ENCODE data around the gene WFDC11. TPM values are rescaled to one million over a fixed set of nuclear protein-coding genes. Genes with fewer than 3 reads are reported as not detected.
"Not testable (repeated sequence)": the region's sequence is repeated elsewhere in the genome, so short reads cannot be mapped to it uniquely, and the experiment has no call there.

The WFDC11 gene
- total RNA-seq, 1 experiment from 2014 or later: not detected

- H3K79me2 ChIP-seq (ENCODE audit: insufficient read depth, low read length); H3K56ac ChIP-seq (ENCODE audit: insufficient read length, low read depth, low read length); H2AK5ac ChIP-seq (ENCODE audit: insufficient read length, low read length); H4K5ac ChIP-seq (ENCODE audit: insufficient read length, low read depth, low read length); H3K4me3 Mint-ChIP-seq; H3K14ac ChIP-seq (ENCODE audit: insufficient read depth, low read length); H2BK20ac ChIP-seq (ENCODE audit: low read depth, low read length, poor library complexity, severe bottlenecking); H4K91ac ChIP-seq (ENCODE audit: insufficient read length, low read depth, low read length); H2BK15ac ChIP-seq (ENCODE audit: low read depth, low read length); H2BK120ac ChIP-seq (ENCODE audit: low read depth, low read length, poor library complexity, severe bottlenecking); H3K27ac Mint-ChIP-seq; H4K8ac ChIP-seq (replicated peaks; ENCODE audit: insufficient read length, low read depth, low read length); H3K18ac ChIP-seq (ENCODE audit: insufficient read length, low read depth, low read length); H4K20me1 ChIP-seq (ENCODE audit: control insufficient read depth, insufficient read depth, insufficient read length); H3K23me2 ChIP-seq (ENCODE audit: insufficient read length, low read depth, low read length, poor library complexity, severe bottlenecking); H3K79me1 ChIP-seq (ENCODE audit: insufficient read depth, low read depth, low read length, poor library complexity, severe bottlenecking); H3K4ac ChIP-seq (ENCODE audit: low read depth, low read length); H3K9me3 ChIP-seq (ENCODE audit: control insufficient read depth, low read depth, low read length); H3K27me3 Mint-ChIP-seq (ENCODE audit: low read depth); H3K4me2 ChIP-seq (ENCODE audit: insufficient read depth, insufficient read length, low read length); H3K27ac ChIP-seq (ENCODE audit: insufficient read length, low read depth, low read length); H2AFZ ChIP-seq (ENCODE audit: low read length); H3T11ph ChIP-seq (ENCODE audit: low read length); H3K27me3 ChIP-seq (ENCODE audit: insufficient read depth, low read length); H3K23ac ChIP-seq (ENCODE audit: insufficient read length, low read depth, low read length); H3K9ac ChIP-seq (ENCODE audit: extremely low read depth, insufficient read length, low read length); H3K4me1 ChIP-seq (ENCODE audit: insufficient read depth, low read length); H2BK12ac ChIP-seq (ENCODE audit: insufficient read length, low read depth, low read length); H2BK5ac ChIP-seq (ENCODE audit: insufficient read length, low read length); DNase-seq: not testable (repeated sequence)
- peaks cover 17 to 28% of the 10 kb centered on the region in 2 experiments for H3K9me3 Mint-ChIP-seq
- peaks cover 11 to 14% (median 13%) of the 10 kb centered on the region in 3 experiments for H3K36me3 Mint-ChIP-seq (ENCODE audit: insufficient read depth in 1 of 3, low read depth in 3 of 3)
- peaks cover 10% of the 10 kb centered on the region in 2 experiments for H3K4me1 Mint-ChIP-seq
- WGBS (ENCODE audit: extremely low coverage, insufficient read length, low lambda C conversion rate): no CpG with 5 or more reads among the region's 7 CpGs
These were observed 18.3 kb downstream of the WFDC11 start for GRCh38 chr20:45651726-45652125.

All from H9 (cell line).